Measurements from ENCODE around the gene NCAPD3.

The NCAPD3 gene

GRCh38 chr11:134246100-134246499 lies 22.3 kb upstream of the NCAPD3 start:
- ChIA-PET CTCF (no interaction called here), POLR2A (no interaction called here)

GRCh38 chr11:134245434-134245833 lies 21.7 kb upstream of the NCAPD3 start:
- H3K27ac ChIP-seq (ENCODE audit: insufficient read depth in 1 of 2, low read depth in 1 of 2, low read length in 2 of 2, poor library complexity in 1 of 2, severe bottlenecking in 2 of 2): no peak overlapping the region
- H3K4me3 ChIP-seq (ENCODE audit: control insufficient read depth in 1 of 7, extremely low read depth in 1 of 7, insufficient read depth in 4 of 7, low read depth in 2 of 7, low read length in 6 of 7): no peak overlapping the region
- H3K36me3 ChIP-seq (ENCODE audit: control insufficient read depth in 4 of 4, insufficient read depth in 4 of 4, low read length in 3 of 4): peaks cover 8 to 95% (median 80%) of the 10 kb centered on the region in 4 experiments
- 96% methylated on average over 9 of the region's 14 CpGs for WGBS (ENCODE audit: insufficient coverage)
- no peaks in the 10 kb centered on the region for H3K27me3 ChIP-seq (replicated peaks in 2 of 5; ENCODE audit: control insufficient read depth in 4 of 5, insufficient read depth in 5 of 5, low read length in 4 of 5)
- H3K4me1 ChIP-seq (ENCODE audit: control extremely low read depth in 1 of 4, control insufficient read depth in 4 of 4, insufficient read depth in 4 of 4, low read length in 3 of 4): no peaks in the 10 kb centered on the region
- ChIA-PET POLR2A (interaction anchor here (1.4 kb wide), 1 partner anchor 21 kb away, joined by 4 read pairs; the partner anchor contains the start of gene VPS26B), CTCF (interaction anchor here (1.2 to 4.0 kb wide), 6 partner anchors 16 to 91 kb away, joined by 3 to 17 read pairs (median 11); partner anchors contain the start of genes NCAPD3 and VPS26B)
- H3K9me3 ChIP-seq (ENCODE audit: control extremely low read depth in 1 of 5, control insufficient read depth in 4 of 5, insufficient read depth in 2 of 5, low read depth in 1 of 5, low read length in 4 of 5): no peaks in the 10 kb centered on the region
- DNase-seq: no peak

More at GRCh38 chr11:134246100-134246499, 22.3 kb upstream of the NCAPD3 start:
- no peaks in the 10 kb centered on the region for H3K4me1 ChIP-seq (ENCODE audit: control extremely low read depth in 1 of 4, control insufficient read depth in 4 of 4, insufficient read depth in 4 of 4, low read length in 3 of 4)
- no peaks in the 10 kb centered on the region for H3K27me3 ChIP-seq (replicated peaks in 2 of 5; ENCODE audit: control insufficient read depth in 4 of 5, insufficient read depth in 5 of 5, low read length in 4 of 5)
- no peak overlapping the region for H3K27ac ChIP-seq (ENCODE audit: insufficient read depth in 1 of 2, low read depth in 1 of 2, low read length in 2 of 2, poor library complexity in 1 of 2, severe bottlenecking in 2 of 2)
- H3K4me3 ChIP-seq (ENCODE audit: control insufficient read depth in 1 of 7, extremely low read depth in 1 of 7, insufficient read depth in 4 of 7, low read depth in 2 of 7, low read length in 6 of 7): no peak overlapping the region
- H3K36me3 ChIP-seq (ENCODE audit: control insufficient read depth in 4 of 4, insufficient read depth in 4 of 4, low read length in 3 of 4): peaks cover 8 to 97% (median 84%) of the 10 kb centered on the region in 4 experiments
- WGBS (ENCODE audit: insufficient coverage): 94% methylated on average over 11 of the region's 11 CpGs
- no peak for DNase-seq
- H3K9me3 ChIP-seq (ENCODE audit: control extremely low read depth in 1 of 5, control insufficient read depth in 4 of 5, insufficient read depth in 2 of 5, low read depth in 1 of 5, low read length in 4 of 5): no peaks in the 10 kb centered on the region

- WGBS (ENCODE audit: insufficient coverage): 86% methylated on average over 7 of the region's 7 CpGs
- no peak overlapping the region for H3K27ac ChIP-seq (ENCODE audit: insufficient read depth in 1 of 2, low read depth in 1 of 2, low read length in 2 of 2, poor library complexity in 1 of 2, severe bottlenecking in 2 of 2)
- H3K36me3 ChIP-seq (ENCODE audit: control insufficient read depth in 4 of 4, insufficient read depth in 4 of 4, low read length in 3 of 4): peaks cover 8 to 95% (median 80%) of the 10 kb centered on the region in 4 experiments
- CTCF ChIA-PET: interaction anchor here (0.9 to 4.0 kb wide), 9 partner anchors 15 to 90 kb away, joined by 3 to 17 read pairs (median 8); partner anchors contain the start of genes NCAPD3 and VPS26B
- no peaks in the 10 kb centered on the region for H3K27me3 ChIP-seq (replicated peaks in 2 of 5; ENCODE audit: control insufficient read depth in 4 of 5, insufficient read depth in 5 of 5, low read length in 4 of 5)
- POLR2A ChIA-PET: interaction anchor here (1.4 kb wide), 1 partner anchor 20 kb away, joined by 4 read pairs; the partner anchor contains the start of gene VPS26B
- H3K4me3 ChIP-seq (ENCODE audit: control insufficient read depth in 1 of 7, extremely low read depth in 1 of 7, insufficient read depth in 4 of 7, low read depth in 2 of 7, low read length in 6 of 7): no peak overlapping the region
- H3K9me3 ChIP-seq (ENCODE audit: control extremely low read depth in 1 of 5, control insufficient read depth in 4 of 5, insufficient read depth in 2 of 5, low read depth in 1 of 5, low read length in 4 of 5): no peaks in the 10 kb centered on the region
- H3K4me1 ChIP-seq (ENCODE audit: control extremely low read depth in 1 of 4, control insufficient read depth in 4 of 4, insufficient read depth in 4 of 4, low read length in 3 of 4): no peaks in the 10 kb centered on the region
- DNase-seq: peak in 2 of 3 donors; percentile 52 to 53
Observed at GRCh38 chr11:134244593-134244992, 20.8 kb upstream of the NCAPD3 start.

- H3K4me3 ChIP-seq (ENCODE audit: control insufficient read depth in 1 of 7, extremely low read depth in 1 of 7, insufficient read depth in 4 of 7, low read depth in 2 of 7, low read length in 6 of 7): no peak overlapping the region
- no peak for DNase-seq
- CTCF ChIA-PET: interaction anchor here (0.7 to 4.0 kb wide), 14 partner anchors 10 to 90 kb away, joined by 3 to 17 read pairs (median 5); partner anchors contain the start of genes NCAPD3 and VPS26B
- H3K27ac ChIP-seq (ENCODE audit: insufficient read depth in 1 of 2, low read depth in 1 of 2, low read length in 2 of 2, poor library complexity in 1 of 2, severe bottlenecking in 2 of 2): no peak overlapping the region
- POLR2A ChIA-PET: no interaction called here
- H3K27me3 ChIP-seq (replicated peaks in 2 of 5; ENCODE audit: control insufficient read depth in 4 of 5, insufficient read depth in 5 of 5, low read length in 4 of 5): no peaks in the 10 kb centered on the region
- H3K4me1 ChIP-seq (ENCODE audit: control extremely low read depth in 1 of 4, control insufficient read depth in 4 of 4, insufficient read depth in 4 of 4, low read length in 3 of 4): no peaks in the 10 kb centered on the region
- H3K9me3 ChIP-seq (ENCODE audit: control extremely low read depth in 1 of 5, control insufficient read depth in 4 of 5, insufficient read depth in 2 of 5, low read depth in 1 of 5, low read length in 4 of 5): no peaks in the 10 kb centered on the region
- H3K36me3 ChIP-seq (ENCODE audit: control insufficient read depth in 4 of 4, insufficient read depth in 4 of 4, low read length in 3 of 4): peaks cover 8 to 95% (median 80%) of the 10 kb centered on the region in 4 experiments
- WGBS (ENCODE audit: insufficient coverage): 100% methylated on average over 4 of the region's 4 CpGs
Observed at GRCh38 chr11:134243913-134244312, 20.1 kb upstream of the NCAPD3 start.

- no peak overlapping the region for H3K27ac ChIP-seq (ENCODE audit: insufficient read depth in 1 of 2, low read depth in 1 of 2, low read length in 2 of 2, poor library complexity in 1 of 2, severe bottlenecking in 2 of 2)
- ChIA-PET CTCF (interaction anchor here (1.6 to 4.0 kb wide), 5 partner anchors 8 to 33 kb away, joined by 5 to 17 read pairs (median 10); no protein-coding TSS in a partner anchor), POLR2A (no interaction called here)
- H3K36me3 ChIP-seq (ENCODE audit: control insufficient read depth in 4 of 4, insufficient read depth in 4 of 4, low read length in 3 of 4): peaks cover 7 to 90% (median 70%) of the 10 kb centered on the region in 4 experiments
- H3K9me3 ChIP-seq (ENCODE audit: control extremely low read depth in 1 of 5, control insufficient read depth in 4 of 5, insufficient read depth in 2 of 5, low read depth in 1 of 5, low read length in 4 of 5): no peaks in the 10 kb centered on the region
- H3K4me1 ChIP-seq (ENCODE audit: control extremely low read depth in 1 of 4, control insufficient read depth in 4 of 4, insufficient read depth in 4 of 4, low read length in 3 of 4): no peaks in the 10 kb centered on the region
- WGBS (ENCODE audit: insufficient coverage): 96% methylated on average over 8 of the region's 9 CpGs
- DNase-seq: no peak
- H3K4me3 ChIP-seq (ENCODE audit: control insufficient read depth in 1 of 7, extremely low read depth in 1 of 7, insufficient read depth in 4 of 7, low read depth in 2 of 7, low read length in 6 of 7): no peak overlapping the region
- H3K27me3 ChIP-seq (replicated peaks in 2 of 5; ENCODE audit: control insufficient read depth in 4 of 5, insufficient read depth in 5 of 5, low read length in 4 of 5): no peaks in the 10 kb centered on the region
Observed at GRCh38 chr11:134242376-134242775, 18.6 kb upstream of the NCAPD3 start.

- H3K9me3 ChIP-seq (ENCODE audit: control extremely low read depth in 1 of 5, control insufficient read depth in 4 of 5, insufficient read depth in 2 of 5, low read depth in 1 of 5, low read length in 4 of 5): no peaks in the 10 kb centered on the region
- CTCF ChIA-PET: interaction anchor here (1.2 to 2.0 kb wide), 4 partner anchors 8 to 30 kb away, joined by 4 to 5 read pairs (median 5); no protein-coding TSS in a partner anchor
- no peaks in the 10 kb centered on the region for H3K4me1 ChIP-seq (ENCODE audit: control extremely low read depth in 1 of 4, control insufficient read depth in 4 of 4, insufficient read depth in 4 of 4, low read length in 3 of 4)
- H3K4me3 ChIP-seq (ENCODE audit: control insufficient read depth in 1 of 7, extremely low read depth in 1 of 7, insufficient read depth in 4 of 7, low read depth in 2 of 7, low read length in 6 of 7): no peak overlapping the region
- H3K27ac ChIP-seq (ENCODE audit: insufficient read depth in 1 of 2, low read depth in 1 of 2, low read length in 2 of 2, poor library complexity in 1 of 2, severe bottlenecking in 2 of 2): no peak overlapping the region
- no peak for DNase-seq
- POLR2A ChIA-PET: no interaction called here
- no peaks in the 10 kb centered on the region for H3K27me3 ChIP-seq (replicated peaks in 2 of 5; ENCODE audit: control insufficient read depth in 4 of 5, insufficient read depth in 5 of 5, low read length in 4 of 5)
- WGBS (ENCODE audit: insufficient coverage): 100% methylated on average over 1 of the region's 6 CpGs
- H3K36me3 ChIP-seq (ENCODE audit: control insufficient read depth in 4 of 4, insufficient read depth in 4 of 4, low read length in 3 of 4): peaks cover 12 to 87% (median 64%) of the 10 kb centered on the region in 4 experiments
Observed at GRCh38 chr11:134240592-134240991, 16.8 kb upstream of the NCAPD3 start.

GRCh38 chr11:134238956-134239355 lies 15.2 kb upstream of the NCAPD3 start:
- H3K27me3 ChIP-seq (replicated peaks in 2 of 5; ENCODE audit: control insufficient read depth in 4 of 5, insufficient read depth in 5 of 5, low read length in 4 of 5): no peaks in the 10 kb centered on the region
- WGBS (ENCODE audit: insufficient coverage): 100% methylated on average over 4 of the region's 5 CpGs
- no peak for DNase-seq
- H3K36me3 ChIP-seq (ENCODE audit: control insufficient read depth in 4 of 4, insufficient read depth in 4 of 4, low read length in 3 of 4): peaks cover 12 to 82% (median 56%) of the 10 kb centered on the region in 4 experiments
- no peak overlapping the region for H3K4me3 ChIP-seq (ENCODE audit: control insufficient read depth in 1 of 7, extremely low read depth in 1 of 7, insufficient read depth in 4 of 7, low read depth in 2 of 7, low read length in 6 of 7)
- H3K27ac ChIP-seq (ENCODE audit: insufficient read depth in 1 of 2, low read depth in 1 of 2, low read length in 2 of 2, poor library complexity in 1 of 2, severe bottlenecking in 2 of 2): no peak overlapping the region
- POLR2A ChIA-PET: no interaction called here
- CTCF ChIA-PET: interaction anchor here (2.0 kb wide), 1 partner anchor 10 kb away, joined by 5 read pairs; no protein-coding TSS in a partner anchor
- no peaks in the 10 kb centered on the region for H3K4me1 ChIP-seq (ENCODE audit: control extremely low read depth in 1 of 4, control insufficient read depth in 4 of 4, insufficient read depth in 4 of 4, low read length in 3 of 4)
- no peaks in the 10 kb centered on the region for H3K9me3 ChIP-seq (ENCODE audit: control extremely low read depth in 1 of 5, control insufficient read depth in 4 of 5, insufficient read depth in 2 of 5, low read depth in 1 of 5, low read length in 4 of 5)

Measured in common myeloid progenitor, CD34-positive (primary cell).